Chondrocyte (in vitro differentiated cells): Measurements from ENCODE around the gene MPPED2. TPM values are rescaled to one million over a fixed set of nuclear protein-coding genes. Genes with fewer than 3 reads are reported as not detected.

Source experiments
- DNase-seq: peaks from one replicate; pipeline ENCODE4 v3.0.0; 2021; ENCODE audit warnings: mixed read lengths, low spot score
- H3K27ac Mint-ChIP-seq: one replicate; pipeline ENCODE4 v1.8.0; 2021; ENCODE audit warnings: mild to moderate bottlenecking, moderate library complexity, mixed read lengths; ENCODE audit not compliant: unreplicated experiment
- H3K27me3 Mint-ChIP-seq: 2 replicates; pipeline ENCODE4 v1.8.0; 2021; ENCODE audit warnings: low read depth, mixed read lengths
- H3K36me3 Mint-ChIP-seq: 2 replicates; pipeline ENCODE4 v1.8.0; 2021; ENCODE audit warnings: low read depth, mixed read lengths
- H3K4me1 Mint-ChIP-seq: 2 replicates; pipeline ENCODE4 v1.8.0; 2021; ENCODE audit warnings: low read depth, mild to moderate bottlenecking, mixed read lengths
- H3K4me3 Mint-ChIP-seq: one replicate; pipeline ENCODE4 v1.8.0; 2021; ENCODE audit warnings: mild to moderate bottlenecking, moderate library complexity, mixed read lengths; ENCODE audit not compliant: unreplicated experiment
- H3K9me3 Mint-ChIP-seq: 2 replicates; pipeline ENCODE4 v1.8.0; 2021; ENCODE audit warnings: low read depth, mixed read lengths
- CTCF ChIP-seq: fragments of 200-600 bp; sonication (generic); IDR thresholded peaks from 2 replicates; pipeline ENCODE4 v1.5.0; 2021; ENCODE audit warnings: antibody characterized with exemption, mild to moderate bottlenecking, moderate library complexity
- total RNA-seq: library from RNA; stranded (reverse); gene quantifications from 3 replicates; pipeline ENCODE4 v1.2.1, GENCODE V29; 2021

Gene MPPED2
- total RNA-seq, 1 donor from 2014 or later: not detected

- Mint-ChIP-seq H3K9me3 (no peaks in the 10 kb centered on the region), H3K36me3 (no peaks in the 10 kb centered on the region), H3K27me3 (peaks cover 23% of the 10 kb centered on the region), H3K4me3 (no peak overlapping the region), H3K4me1 (no peaks in the 10 kb centered on the region), H3K27ac (no peak overlapping the region)
- no peak for DNase-seq
- no peak for TF ChIP-seq CTCF
Measured at GRCh38 chr11:30578406-30578805, 7.7 kb downstream of the MPPED2 start.

DNA sequence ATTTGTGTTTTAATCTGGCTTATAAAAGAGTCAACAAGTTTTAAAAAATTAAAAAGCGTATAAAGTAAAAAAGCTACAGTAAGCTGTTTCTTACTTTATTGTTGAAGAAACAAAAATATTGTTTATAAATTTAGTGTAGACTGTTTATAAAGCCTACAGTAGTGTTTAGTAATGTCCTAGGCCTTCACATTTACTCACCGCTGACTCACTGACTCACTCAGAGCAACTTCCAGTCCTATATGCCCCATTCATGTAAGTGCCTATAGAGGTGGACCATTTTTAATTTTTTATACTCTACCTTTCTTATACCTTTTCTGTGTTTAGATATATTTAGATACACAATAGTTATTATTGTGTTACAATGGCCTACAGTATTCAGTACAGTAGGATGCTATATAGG, 12.2 kb downstream of the MPPED2 start:
- Mint-ChIP-seq H3K27ac (no peak overlapping the region), H3K27me3 (peaks cover 22% of the 10 kb centered on the region), H3K36me3 (peaks cover 2% of the 10 kb centered on the region), H3K9me3 (no peaks in the 10 kb centered on the region), H3K4me3 (no peak overlapping the region), H3K4me1 (no peaks in the 10 kb centered on the region)
- no peak for TF ChIP-seq CTCF
- no peak for DNase-seq

GRCh38 chr11:30568931-30569330, 17.2 kb downstream of the MPPED2 start:
- DNase-seq: no peak
- peaks cover 2% of the 10 kb centered on the region for H3K36me3 Mint-ChIP-seq
- H3K4me1 Mint-ChIP-seq: no peaks in the 10 kb centered on the region
- H3K27ac Mint-ChIP-seq: no peak overlapping the region
- TF ChIP-seq CTCF: no peak
- peaks cover 43% of the 10 kb centered on the region for H3K27me3 Mint-ChIP-seq
- no peak overlapping the region for H3K4me3 Mint-ChIP-seq
- H3K9me3 Mint-ChIP-seq: no peaks in the 10 kb centered on the region

DNA sequence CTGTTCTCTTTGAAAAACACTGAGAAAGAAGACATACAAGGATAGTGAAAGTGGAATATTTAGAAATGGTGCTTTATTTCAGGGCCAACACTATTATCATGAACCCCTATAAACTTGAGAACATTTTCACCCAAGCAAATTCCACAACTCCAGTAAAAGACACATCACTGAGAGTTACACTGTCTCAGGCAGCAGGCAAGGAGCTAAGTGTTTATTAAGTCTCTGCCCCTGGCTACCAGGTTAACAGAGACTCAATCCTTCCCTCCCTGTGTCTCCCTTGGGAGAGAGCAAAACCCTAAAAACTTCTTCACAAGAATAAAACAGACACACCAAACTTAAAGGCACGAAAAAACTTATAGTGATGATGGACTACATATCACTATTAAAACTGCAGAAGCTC, 18.5 kb downstream of the MPPED2 start:
- H3K4me1 Mint-ChIP-seq: no peaks in the 10 kb centered on the region
- DNase-seq: no peak
- peaks cover 2% of the 10 kb centered on the region for H3K36me3 Mint-ChIP-seq
- H3K27me3 Mint-ChIP-seq: peaks cover 43% of the 10 kb centered on the region
- no peak overlapping the region for H3K4me3 Mint-ChIP-seq
- TF ChIP-seq CTCF: no peak
- H3K27ac Mint-ChIP-seq: no peak overlapping the region
- H3K9me3 Mint-ChIP-seq: no peaks in the 10 kb centered on the region

GRCh38 chr11:30567120-30567519, 19.0 kb downstream of the MPPED2 start:
- H3K36me3 Mint-ChIP-seq: peaks cover 2% of the 10 kb centered on the region
- H3K27ac Mint-ChIP-seq: no peak overlapping the region
- DNase-seq: no peak
- no peak overlapping the region for H3K4me3 Mint-ChIP-seq
- H3K27me3 Mint-ChIP-seq: peaks cover 42% of the 10 kb centered on the region
- H3K9me3 Mint-ChIP-seq: no peaks in the 10 kb centered on the region
- no peak for TF ChIP-seq CTCF
- H3K4me1 Mint-ChIP-seq: no peaks in the 10 kb centered on the region
